NCI-H2171 (cell line): ENCODE measurements around the gene SLC25A33.
A peak's percentile ranks its signal among the peaks of the same experiment; 100 is the strongest.
"Not testable (repeated sequence)": the region's sequence is repeated elsewhere in the genome, so short reads cannot be mapped to it uniquely, and the experiment has no call there.

Experiments
- DNase-seq: peaks from one replicate; lab custom pipeline; 2025; lab: John Stamatoyannopoulos, UW

The SLC25A33 gene

GRCh38 chr1:9539165-9539828 is at the start of gene SLC25A33:
Gene SLC25A33 (plus strand): TSS chr1:9539465. CDS start chr1:9539692, 227 bp downstream.
- peak; percentile 95 for DNase-seq

GRCh38 chr1:9490605-9491339 is 48.5 kb upstream of the SLC25A33 start:
- peak; percentile 42 for DNase-seq

- DNase-seq: no peak
Measured at GRCh38 chr1:9493326-9493725, 45.9 kb upstream of the SLC25A33 start.

GRCh38 chr1:9494936-9495758 is 44.1 kb upstream of the SLC25A33 start:
- DNase-seq: peak; percentile 24

DNA sequence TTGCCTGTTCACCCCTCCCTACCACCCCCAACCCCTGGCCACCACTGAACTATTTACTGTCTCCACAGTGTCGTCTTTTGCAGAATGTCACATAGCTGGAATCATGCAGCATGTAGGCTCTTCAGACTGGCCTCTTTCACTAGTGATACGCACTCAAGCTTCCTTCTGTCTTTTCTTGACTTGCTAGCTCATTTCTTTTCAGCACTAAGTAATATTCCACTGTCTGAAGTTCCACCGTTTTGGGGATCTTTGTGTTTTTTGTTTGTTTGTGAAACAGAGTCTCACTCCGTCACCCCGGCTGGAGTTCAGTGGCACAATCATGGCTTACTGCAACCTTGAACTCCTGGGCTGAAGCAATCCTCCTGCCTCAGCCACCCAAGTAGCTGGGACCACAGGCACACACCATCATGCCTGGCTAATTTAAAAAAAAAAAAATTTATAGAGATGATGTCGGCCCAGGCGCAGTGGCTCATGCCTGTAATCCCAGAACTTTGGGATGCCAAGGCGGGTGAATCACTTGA is 43.4 kb upstream of the SLC25A33 start:
- no peak for DNase-seq

- no peak for DNase-seq
Measured at GRCh38 chr1:9500756-9501754, 38.2 kb upstream of the SLC25A33 start.

- DNase-seq: no peak
Measured at GRCh38 chr1:9503001-9503675, 36.1 kb upstream of the SLC25A33 start.

DNA sequence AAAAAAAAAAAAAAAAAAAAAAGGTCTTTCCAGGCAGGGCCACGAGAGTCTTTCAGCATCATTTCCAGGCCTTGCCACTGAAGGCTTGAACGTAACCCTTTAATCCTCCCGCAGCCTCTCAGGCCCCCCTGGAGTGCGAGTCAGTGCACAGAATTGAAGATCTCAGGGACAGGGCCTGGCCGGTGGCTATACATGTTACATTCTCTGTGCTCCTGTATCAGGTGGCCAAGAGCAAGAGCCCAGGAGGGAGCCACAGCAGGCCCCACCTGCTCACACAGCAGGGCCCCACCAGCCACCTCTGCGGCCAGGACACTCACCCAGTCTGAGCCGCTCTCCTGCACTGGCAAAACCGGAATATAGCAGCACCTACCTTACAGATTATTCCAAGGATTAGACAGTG is 34.1 kb upstream of the SLC25A33 start:
- no peak for DNase-seq

DNA sequence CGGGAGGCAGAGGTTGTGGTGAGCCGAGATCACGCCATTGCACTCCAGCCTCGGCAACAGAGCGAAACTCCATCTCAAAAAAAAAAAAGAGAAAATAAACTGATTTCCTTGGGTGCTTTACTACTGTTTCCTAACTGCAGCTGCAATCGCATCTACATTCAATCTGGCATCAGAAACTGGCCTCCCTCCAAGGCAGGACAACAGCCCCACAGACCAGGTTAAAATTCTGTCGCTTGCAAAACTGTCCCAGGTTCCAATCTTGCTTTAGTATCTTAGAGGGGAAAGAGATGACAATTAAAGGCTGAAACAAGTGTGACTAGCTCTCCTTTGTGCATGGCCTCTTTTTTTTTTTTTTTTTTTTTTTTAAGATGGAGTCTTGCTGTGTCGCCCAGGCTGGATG is 32.4 kb upstream of the SLC25A33 start:
- DNase-seq: no peak

GRCh38 chr1:9510130-9510529 is 29.1 kb upstream of the SLC25A33 start:
- DNase-seq: no peak

GRCh38 chr1:9515550-9515949 is 23.7 kb upstream of the SLC25A33 start:
- not testable (repeated sequence) for DNase-seq

DNA sequence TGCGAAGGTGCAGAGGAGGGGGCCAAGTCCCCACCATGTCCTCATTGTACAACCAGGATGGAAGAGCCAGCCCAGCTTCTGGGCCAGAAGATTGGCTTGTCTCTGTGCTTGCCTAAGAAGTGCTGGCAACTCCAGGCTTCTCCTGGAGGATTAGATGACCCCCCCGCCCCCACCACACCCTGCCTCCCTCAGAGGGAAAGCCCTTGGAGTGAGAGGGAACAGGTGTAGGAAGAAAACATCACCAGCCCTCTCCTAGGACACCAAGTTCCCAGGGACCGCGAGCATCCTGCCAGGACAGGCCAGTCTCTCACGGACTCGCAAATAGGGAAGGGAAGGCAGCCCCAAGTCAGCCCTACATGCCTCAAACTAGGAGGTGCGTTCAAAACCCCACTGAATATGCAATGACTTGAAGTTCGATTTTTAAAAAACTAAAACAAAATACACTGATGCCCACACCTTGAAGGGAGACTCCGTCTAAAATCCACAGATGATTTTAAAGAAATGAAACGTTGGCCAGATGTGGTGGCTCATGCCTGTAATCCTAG is 20.7 kb upstream of the SLC25A33 start:
- DNase-seq: no peak

GRCh38 chr1:9520411-9520810 is 18.9 kb upstream of the SLC25A33 start:
- no peak for DNase-seq

DNA sequence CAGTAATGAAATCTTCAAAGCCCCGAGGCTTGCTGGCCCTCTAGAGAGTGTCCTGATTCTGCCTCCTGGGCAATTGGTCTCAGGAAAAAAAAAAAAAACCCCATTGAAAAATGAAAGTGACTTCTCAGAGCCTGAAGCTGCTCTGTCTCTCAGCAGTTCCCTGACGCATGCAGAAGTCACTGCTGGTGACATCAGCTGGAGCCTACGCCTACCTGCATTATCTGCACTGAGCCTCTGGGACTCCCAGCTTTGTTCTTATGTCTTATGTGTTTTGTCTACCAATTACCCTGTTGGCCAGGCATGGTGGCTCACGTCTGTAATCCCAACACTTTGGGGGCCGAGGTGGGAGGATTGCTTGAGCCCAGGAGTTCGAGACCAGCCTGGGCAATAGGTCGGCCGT is 10.1 kb upstream of the SLC25A33 start:
- no peak for DNase-seq

DNA sequence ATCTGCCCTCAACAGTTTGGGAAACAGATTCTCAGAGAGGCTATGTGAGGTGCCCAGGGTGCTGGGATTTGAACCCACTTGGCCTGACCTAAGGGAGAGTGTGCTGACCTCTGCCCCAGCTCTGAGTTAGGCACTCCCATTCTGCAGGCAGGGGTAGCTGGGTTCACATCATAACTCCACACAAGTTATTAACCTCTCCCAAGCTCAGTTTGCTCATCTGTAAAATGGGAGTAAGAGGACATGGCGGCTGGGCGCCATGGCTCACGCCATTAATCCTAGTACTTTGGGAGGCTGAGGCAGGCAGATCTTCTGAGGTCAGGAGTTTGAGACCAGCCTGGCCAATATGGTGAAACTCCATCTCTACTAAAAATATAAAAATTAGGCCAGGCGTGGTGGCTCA is 8.9 kb upstream of the SLC25A33 start:
- DNase-seq: no peak

GRCh38 chr1:9534953-9535352 is 4.3 kb upstream of the SLC25A33 start:
- DNase-seq: no peak

DNA sequence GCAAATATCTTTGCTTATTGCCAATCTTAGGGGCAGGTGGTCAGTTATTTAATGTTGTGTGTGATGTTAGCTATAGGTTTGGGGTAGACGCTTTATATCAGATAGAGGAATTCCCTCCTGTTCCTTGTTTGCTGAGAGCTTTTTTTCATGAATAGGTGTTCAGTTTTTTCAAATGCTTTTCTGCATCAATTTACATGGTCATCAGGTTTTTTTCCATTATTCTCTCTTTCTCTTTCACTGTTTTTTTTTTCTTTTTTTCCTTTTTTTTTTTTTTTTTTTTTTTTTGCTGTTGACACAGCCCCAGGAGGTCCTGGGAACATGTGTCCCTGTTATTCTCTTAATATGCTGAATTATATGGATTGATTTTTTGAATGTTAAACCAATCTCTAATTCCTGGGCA is 3.0 kb upstream of the SLC25A33 start:
- no peak for DNase-seq

GRCh38 chr1:9537863-9538668 is 1.2 kb upstream of the SLC25A33 start:
- DNase-seq: no peak

DNA sequence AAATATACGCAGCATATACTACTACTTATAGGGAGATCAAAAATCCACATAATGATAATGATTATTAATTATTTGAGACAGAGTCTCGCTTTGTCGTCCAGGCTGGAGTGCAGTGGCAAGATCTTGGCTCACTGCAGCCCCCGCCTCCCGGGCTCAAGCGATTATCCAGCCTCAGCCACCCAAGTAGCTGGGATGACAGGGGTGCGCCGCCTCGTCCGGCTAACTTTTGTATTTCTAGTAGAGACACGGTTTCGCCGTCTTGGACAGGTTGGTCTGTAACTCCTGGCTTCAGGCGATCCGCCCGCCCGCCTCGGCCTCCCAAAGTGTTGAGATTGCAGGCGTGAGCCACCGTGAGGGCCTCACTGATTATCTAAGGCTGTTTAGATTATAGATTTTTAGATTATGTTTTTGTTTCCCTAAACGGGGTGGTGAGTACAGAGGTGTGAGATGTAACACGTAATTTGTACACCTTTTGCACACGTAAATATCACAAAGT is 548 bp upstream of the SLC25A33 start:
- no peak for DNase-seq
